HG03442 (cell line): ENCODE data around the gene CXorf38.

ENCODE experiments used
- ATAC-seq: cut with Tn5 transposase; IDR thresholded peaks from one replicate; pipeline ENCODE4 v1.9.1; 2021; ENCODE audit warnings: mild to moderate bottlenecking, moderate library complexity; ENCODE audit not compliant: unreplicated experiment

Gene CXorf38, protein sequence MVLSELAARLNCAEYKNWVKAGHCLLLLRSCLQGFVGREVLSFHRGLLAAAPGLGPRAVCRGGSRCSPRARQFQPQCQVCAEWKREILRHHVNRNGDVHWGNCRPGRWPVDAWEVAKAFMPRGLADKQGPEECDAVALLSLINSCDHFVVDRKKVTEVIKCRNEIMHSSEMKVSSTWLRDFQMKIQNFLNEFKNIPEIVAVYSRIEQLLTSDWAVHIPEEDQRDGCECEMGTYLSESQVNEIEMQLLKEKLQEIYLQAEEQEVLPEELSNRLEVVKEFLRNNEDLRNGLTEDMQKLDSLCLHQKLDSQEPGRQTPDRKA

DNA sequence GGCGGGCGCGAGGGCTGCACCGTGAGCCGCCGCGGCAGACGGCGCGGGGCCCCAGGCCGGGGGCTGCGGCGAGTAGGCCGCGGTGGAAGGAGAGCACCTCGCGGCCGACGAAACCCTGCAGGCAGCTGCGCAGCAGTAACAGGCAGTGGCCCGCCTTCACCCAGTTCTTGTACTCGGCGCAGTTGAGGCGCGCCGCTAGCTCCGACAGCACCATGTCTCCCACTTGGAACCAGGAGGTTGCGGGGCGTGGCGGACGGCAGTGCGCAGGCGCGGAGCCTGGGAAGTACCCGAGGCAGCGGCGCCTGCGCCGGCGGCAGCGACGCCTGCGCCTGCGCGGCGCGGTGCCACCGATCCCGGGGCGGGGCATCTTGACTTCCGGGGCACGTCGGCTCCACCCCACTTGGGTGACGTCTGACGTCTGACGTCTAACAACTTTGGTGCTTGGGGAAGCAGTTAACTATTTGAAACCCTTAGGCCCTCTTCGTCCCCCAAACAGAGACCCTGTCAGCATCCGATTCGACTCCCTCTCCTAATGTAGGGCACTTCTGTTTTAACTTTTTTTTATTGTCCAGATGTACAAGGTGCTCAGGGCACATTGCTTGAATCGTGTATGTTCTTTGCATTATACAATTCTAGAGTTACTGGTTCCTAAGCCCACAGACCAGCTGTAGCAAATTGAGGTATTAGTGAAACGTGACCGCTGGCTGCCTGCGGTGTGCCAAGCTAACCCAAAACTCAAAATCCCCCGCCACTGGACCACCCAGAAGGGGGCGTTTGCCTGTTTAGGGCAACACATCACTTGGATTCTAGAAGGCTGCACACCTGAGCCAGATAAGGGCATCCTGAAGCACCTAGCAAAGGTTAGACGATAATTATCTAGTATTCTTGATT is at the start of gene CXorf38:
CXorf38 (minus strand) TSS at position 255 of the 891 bp plus-strand sequence; CDS start at position 214, 41 bp downstream.
- peak; percentile 70 for ATAC-seq

DNA sequence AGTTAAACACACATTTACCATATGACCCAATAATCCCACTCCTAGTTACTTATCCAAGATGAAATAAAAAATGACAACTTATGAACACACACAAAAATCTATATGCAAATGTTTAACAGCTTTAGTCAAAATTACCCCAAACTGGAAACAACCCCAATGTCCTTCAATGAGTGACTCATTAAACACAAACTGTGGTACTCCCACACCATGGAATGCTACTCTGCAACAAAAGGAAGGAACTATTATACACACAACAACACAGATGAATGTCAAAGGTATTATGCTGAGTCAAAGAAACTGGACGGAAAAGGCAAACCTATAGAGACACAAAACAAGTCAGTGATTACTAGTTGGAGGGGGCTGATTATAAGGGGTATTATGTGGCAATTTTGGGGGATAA is 47.4 kb upstream of the CXorf38 start:
- ATAC-seq, result no peak

DNA sequence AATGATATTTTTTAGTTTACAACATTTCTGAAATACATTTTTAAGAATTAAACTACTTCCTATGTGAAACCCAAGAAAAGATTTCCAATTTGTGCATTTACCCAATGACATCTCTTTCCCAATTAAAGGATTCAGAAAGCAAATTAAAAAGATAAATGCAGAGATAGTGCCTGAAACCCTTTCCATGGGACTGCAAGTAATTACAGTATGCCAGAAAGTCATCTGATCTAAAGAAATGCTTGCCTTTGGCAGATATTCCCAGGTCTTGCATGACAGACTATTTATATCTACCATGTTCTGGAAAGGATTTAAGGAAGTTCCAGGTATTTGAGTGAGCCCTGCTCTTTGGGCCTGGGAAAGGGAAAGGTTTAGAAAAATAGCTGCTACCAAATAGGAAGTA is 41.6 kb upstream of the CXorf38 start:
- ATAC-seq, result no peak

DNA sequence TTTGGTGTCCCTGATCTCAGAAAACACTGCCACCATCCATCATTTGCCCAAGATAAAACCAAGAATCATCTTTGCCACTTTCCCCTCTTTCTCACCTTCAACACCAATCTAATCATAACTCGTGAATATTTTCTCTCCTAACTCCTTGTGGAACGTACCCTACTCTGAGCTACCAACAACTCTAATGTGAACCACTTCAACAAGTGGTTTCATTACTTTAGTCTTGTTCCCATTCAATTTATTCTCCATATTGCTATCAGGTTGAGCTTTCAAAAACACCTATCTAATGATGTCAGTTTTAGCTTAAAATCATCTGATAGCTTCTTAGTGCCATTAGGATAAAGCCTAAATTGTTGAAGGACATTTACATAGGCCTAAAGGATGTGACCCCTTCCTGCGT is 39.8 kb upstream of the CXorf38 start:
- ATAC-seq, result no peak

DNA sequence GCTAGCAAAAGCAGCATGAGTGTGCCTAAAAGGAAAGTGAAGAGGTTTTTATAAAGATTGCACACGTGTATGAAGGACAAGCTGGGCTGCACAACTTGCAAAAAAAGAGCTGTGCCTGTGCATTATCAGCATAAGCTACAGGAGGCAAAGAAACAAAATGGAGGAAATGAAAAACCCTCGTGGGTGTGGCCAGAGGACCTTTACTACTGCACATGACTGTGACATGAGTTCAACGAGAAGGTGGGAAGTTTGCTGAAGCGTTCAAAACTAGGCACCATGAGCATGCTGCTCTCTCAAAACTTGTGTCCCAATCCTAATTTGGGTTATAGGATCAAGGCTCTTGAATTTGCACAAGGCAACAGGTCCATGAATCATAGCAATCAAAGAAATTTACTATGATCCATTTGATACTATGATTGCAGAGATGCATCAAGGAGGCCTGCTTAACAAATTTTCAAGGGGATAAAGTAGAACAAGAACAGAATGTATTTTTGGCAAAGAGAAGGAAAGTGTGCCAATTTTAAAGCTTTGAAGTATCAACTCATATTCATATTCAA is 38.1 kb upstream of the CXorf38 start:
- ATAC-seq, result no peak

DNA sequence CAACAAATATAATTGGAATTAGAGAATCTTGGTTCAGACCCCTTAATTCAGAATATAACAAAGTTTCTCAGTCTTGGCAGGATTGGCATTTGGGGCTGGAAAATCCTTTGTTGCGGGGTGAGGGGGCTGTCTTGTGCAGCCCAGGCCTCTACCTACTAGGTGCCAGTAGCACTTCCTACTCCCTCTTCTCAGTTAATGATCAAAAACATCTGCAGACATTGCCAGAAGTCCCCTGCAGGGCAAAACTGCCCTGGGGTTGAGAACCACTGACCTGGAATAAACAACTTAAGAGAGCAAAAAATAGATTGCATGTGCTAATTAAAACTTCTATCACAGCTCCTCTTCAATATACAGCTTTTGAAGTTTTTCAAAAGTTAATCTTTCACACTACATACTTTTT is 36.7 kb upstream of the CXorf38 start:
- no peak for ATAC-seq

DNA sequence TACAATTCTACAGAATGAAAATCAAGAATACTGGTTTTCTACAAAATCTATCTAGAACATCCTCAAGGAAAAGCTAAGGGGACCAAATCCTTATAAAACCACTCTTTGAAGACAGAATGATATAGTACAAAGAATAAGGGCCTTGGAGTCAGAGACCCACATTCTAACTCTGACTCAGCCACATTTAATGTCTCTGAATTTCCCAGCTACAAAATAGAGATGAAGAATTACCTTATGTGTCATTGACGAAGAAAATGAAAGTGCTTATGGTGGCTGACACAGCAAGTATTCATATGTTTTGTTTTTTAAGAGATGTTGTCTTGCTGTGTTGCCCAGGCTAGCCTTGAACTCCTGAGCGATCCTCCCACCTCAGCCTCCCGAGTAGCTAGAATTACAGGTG is 35.9 kb upstream of the CXorf38 start:
- ATAC-seq, result no peak

DNA sequence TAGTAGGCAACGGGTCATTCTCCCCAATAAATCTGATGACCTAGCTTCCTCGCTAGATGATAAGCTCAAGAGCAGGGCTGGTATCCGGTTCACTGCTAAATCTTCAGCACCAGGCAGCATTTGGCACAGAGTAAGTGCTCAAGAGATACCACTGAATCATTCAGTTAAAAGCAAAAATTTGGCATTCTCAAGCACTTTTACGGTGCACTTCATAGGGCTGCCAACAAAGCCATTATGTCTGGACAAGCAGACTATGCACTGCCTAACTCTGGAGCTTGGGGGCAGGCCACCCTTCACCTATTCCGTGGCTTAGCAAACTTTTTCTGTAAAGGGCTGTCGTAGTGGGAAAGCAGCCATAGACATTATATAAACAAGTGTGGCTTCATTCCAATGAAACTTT is 23.8 kb upstream of the CXorf38 start:
- no peak for ATAC-seq

DNA sequence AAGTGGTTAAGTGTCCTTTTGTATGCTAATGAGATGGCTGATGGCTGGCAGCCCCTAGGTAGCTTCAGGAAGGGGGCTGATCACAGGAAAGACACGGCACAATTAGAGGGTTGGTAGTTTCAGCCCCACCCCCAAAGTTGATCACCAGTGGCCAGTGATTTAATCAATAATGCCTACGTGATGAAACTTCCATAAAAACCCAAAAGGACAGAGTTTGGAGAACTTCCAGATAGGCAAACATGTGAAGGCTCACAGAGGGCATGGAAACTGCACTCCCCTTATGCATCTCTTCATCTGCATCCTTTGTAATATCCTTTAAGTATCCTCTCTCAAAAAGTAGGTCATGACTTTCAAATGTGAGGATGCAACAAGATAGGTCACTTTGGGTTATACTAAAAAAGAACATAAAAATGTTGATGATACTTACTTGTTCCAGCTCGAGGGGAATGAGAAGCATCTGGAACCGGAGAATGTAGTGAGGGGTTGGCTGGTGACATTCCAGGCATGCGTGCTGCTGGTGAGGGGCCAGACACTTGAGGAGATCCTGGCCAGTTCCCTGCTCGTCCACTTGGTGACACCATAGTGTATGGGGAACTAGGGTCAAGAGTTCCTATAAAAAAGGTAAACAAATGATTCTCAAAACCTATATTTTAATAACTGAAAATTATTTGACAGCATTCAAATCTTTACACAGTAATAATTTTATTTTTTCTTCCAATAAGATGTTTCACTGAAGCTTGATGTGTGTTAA is 16.7 kb upstream of the CXorf38 start:
- no peak for ATAC-seq

DNA sequence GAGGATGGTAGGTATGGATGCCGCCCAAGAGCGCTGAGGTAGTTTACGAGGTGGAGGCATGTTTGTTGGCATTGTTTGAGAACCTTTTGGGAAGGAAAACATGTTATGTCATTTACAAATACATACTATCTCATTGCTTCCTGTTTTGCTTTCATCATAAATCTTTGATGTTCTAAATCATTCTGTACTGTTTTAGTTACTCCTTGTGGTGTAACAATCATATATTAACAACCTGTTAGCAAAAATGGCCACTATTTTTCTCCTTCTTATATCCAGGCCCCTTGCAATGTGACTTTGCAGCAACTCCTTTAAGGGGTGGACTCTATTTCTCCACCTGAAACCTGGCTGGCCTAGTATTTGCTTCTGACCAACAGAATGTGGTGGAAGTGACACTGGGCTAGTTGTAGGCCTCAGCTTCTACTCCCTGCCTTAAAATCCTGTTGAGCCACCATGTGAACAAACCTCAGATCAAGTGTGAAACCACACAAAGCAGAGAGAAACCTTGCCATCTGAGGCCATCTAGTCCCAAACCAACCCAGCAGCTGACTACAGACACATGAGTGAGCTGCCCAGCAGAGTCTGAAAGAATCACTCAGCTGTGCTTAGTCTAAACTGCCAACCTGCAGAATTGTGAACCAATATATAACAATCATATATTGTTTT is 15.8 kb upstream of the CXorf38 start:
- ATAC-seq, result no peak

DNA sequence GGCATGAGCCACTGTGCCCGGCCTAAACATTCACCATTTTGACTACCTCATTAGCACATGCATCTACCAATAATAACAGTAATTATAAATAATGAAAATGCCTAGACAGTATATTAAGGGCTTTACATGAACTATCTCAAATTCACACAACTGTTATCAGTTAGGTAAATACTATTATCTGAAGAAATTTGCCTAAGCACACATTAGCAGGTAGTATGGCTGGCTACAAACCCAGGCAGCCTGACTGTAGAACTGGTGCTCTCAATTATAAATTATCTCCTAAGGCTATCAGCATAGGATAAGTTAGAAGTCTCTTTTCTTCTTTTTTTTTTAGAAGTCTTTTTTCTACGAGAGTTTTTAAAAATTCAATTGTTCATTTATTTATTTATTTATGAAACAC is 14.1 kb upstream of the CXorf38 start:
- ATAC-seq, result no peak

DNA sequence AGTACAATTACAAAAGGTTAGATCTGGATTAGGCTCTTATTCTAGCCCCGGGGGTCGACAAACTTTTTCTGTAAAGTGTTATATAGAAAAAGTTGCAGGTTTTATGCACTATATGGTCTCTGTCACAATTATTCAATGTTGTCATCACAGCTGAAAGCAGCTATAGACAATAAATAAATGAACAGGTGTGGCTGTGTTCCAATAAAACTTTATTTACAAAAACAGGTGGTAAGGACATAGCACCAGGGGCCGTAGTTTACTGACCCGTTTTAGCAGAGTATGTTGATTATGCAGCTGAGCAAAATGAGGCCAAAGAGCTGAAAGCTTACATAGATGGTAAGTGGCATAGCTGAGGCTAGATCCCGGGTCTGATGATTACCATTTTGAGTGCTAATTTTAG is 13.0 kb upstream of the CXorf38 start:
- no peak for ATAC-seq

DNA sequence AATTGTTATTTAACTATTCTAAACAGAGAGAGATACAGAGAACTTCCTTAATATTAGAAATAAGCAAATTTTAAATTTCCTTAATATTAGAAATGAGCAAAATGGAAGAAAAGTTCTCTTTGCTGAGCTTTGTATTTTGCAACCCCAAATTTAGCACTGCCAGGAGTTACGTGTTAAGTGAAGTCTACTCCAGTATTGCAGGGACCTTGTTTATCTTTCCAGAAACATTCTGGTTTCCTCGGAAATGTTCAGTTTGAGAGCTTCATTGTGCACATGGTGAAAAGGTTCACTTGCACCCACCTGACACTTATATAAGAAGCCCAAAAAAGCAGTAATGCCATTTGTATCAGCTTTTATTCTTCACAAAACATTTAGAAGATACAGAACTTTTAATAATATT is 6.2 kb upstream of the CXorf38 start:
- ATAC-seq, result no peak

DNA sequence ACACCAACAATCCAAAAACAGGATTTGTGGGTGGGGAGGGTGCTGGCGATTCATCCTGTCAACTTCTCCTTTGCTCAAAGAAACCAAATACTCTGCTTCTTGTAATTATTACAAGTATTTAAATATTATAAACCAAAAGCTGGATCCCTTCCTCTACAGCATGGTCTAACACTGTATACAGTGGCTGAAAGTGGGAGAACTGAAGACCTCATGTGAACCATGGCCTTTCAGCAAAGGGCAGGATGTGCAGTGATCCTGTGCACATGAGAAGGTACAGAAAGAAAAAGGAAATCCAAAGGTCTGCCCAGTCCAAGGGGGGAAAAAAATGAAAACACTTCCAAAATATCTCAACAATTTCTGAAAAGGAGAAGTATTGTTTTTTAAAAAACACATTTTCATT is 5.3 kb upstream of the CXorf38 start:
- ATAC-seq, result no peak

DNA sequence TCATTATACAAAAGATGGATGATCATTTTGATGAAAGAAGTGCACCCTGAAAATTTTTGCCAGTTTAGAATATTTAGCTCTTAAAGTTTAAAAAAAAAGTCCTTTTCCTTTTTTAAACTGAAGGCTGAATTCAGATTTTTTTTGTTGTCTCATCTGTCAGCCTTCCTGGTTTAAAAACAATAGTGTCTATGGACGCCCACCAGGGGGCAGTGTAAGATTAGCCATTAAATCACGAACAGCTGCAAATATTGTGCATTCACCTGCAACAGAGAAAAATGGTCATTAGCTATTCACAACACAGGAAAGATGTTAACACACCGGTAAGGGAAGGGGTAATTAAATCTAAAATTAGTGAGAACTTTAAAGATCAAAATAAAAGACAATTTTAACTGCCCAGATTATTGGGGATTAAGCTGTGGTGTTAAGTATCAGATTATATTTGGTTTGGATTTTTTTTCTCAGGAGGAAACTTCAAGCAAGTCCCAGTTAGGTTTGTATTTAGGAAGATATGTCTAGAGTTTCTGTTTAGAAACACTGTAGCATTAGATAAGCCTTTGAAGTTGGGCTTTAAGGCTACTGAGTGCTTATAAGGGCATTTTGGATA is 4.4 kb upstream of the CXorf38 start:
- ATAC-seq, result no peak

DNA sequence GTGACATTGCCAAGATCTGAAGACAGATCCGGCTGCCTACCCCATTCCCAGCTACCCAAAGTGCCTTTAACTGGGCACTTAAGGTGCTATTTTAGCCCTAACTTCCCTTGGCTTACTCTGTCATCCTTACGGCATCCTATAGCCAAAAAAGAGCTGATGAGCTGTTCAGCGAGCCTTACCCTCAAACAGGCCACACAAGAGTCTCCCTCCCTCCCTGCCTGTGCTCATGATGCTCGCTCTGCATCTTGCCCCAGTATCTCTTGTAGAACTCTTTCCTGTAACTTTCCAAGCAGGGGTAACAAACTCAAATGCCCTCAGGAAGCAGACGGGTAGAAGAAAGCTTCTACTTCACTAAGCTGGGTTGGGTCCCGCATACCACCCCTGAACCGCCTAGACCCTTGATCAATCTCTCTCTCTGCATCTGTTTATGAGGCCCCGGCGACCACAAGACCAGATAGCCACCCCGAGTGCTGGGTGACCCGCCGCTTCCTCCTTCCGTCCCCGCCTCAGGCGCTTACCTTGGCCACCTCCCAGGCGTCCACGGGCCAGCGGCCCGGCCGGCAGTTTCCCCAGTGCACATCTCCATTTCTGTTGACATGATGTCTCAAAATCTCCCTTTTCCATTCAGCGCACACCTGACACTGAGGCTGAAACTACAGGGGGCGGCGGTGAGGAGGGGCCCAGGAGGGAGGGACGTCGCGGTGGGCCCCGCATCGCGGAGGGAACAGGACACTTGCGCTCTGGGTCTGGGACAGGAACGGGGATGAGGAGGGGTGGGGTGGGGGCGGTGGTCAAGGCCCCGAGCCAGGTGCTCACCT is 663 bp downstream of the CXorf38 start:
- peak; percentile 14 for ATAC-seq

DNA sequence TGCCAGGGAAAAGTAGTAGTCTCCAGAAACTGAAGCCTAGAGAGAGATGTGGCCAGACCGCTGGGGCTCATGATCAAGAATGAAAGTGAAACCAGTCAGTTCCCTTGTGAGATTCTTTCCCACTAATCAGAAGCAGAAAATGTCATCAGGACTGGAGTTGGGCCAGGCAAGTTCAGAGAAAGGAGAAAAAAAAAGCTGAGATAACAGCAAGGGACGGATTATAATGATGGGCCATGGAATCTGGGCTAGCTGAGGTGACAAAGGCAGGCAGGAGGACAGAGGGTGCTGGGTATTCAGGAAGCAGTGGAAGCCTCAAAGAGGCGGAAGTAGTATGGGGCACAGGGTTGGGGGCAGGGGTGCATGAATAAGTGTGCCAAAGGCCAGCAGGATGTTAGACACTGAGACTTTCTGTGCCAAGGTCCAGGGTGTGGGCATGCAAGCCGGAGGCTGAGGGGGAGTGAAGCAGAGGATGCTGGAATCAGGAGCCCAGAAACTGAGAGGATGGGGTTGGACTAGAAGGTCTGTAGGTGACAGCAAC is 2.5 kb downstream of the CXorf38 start:
- ATAC-seq, result no peak

DNA sequence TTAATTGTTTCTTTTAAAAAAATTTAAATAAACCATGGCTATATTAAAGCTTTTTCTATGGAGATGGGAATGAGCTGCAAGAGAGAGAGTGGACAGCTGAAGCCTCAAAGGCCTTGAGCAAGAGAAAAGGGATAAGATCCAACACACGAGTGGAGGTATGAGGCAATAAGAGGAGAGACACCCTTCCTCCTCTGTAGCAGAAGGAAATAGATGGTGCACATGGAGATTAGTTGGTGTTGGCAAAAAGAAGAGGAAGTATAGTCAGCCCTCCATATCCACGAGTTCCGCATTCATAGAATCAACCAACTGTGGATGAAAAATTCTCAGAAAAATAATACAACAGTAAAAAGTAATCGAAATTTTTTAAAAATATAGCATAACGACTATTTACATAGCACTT is 3.2 kb downstream of the CXorf38 start:
- ATAC-seq, result no peak

DNA sequence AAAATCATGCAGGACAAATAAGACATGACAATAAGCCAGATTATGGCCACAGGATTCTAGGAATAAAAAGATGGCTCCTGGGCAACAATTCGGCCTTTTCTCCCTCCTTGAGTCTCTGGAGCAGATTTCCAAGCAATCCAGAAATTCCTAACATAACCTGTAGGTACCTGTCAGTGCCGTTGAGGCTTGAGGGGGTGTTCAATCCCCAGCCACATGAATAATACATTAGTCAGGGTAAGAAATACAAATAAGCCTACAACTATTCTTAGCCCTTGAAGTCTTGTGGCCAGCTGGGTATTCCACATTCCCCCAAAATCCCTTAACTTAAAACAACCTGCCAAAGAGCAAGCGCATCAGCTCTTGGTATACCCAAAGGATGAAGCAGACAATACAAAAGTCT is 9.7 kb downstream of the CXorf38 start:
- no peak for ATAC-seq
